ENCODE results near the gene ICOS.

Gene ICOS

DNA sequence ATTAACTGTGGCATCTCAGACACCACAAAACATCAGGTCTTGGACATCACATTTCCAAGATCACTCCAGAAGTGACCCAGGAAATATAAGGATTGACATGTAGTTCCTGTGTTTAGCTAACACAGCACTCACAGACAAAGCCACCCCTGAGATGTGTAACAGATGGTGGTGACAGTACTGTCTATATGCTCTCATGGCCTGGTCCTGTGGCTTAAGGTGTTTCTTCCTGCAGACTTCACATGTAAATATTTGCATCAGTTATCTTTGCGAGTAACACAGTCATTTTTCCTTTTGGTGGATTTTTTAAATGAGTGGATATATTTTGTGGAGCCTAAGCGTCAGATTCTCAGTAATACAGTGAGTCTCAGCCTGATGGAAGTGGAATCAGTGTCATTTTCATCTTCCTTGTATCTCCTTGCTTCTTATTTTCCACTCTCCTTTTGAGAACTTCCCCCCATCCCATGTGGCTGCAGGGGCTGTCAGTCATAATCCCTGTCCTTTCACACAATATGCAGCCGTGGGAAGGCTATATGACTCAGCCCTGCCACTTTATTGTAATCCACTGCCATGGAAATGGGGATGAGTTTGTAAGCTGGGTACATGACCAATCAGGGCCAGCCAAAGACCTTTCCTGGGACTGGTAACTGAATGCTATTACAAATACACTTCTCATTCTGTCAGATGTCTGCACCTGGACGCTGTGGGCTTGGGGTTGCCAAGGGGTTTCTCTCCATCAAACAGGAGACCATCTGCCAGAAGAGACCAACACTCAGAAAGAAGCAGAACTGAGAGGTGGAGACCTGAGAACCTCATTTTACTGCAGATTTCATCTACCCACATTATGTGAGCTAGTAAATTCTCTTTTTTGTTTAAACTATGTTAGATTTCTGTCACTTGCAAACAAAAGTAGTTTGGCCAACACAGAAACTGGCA lies 74.3 kb downstream of the ICOS start:
- no peak for DNase-seq (ENCODE audit: low spot score)

Measured in ecto neural progenitor cell (in vitro differentiated cells).